CD4-positive, alpha-beta T cell treated with Interleukin-17A for 4 hours (primary cell): ENCODE measurements around the gene BUD13.
"Not testable (repeated sequence)": the region's sequence is repeated elsewhere in the genome, so short reads cannot be mapped to it uniquely, and the experiment has no call there.

Source experiments
- DNase-seq: peaks from one replicate; pipeline ENCODE4 v3.0.0-alpha.2; 2020; ENCODE audit warnings: mixed read lengths

BUD13 gene, protein sequence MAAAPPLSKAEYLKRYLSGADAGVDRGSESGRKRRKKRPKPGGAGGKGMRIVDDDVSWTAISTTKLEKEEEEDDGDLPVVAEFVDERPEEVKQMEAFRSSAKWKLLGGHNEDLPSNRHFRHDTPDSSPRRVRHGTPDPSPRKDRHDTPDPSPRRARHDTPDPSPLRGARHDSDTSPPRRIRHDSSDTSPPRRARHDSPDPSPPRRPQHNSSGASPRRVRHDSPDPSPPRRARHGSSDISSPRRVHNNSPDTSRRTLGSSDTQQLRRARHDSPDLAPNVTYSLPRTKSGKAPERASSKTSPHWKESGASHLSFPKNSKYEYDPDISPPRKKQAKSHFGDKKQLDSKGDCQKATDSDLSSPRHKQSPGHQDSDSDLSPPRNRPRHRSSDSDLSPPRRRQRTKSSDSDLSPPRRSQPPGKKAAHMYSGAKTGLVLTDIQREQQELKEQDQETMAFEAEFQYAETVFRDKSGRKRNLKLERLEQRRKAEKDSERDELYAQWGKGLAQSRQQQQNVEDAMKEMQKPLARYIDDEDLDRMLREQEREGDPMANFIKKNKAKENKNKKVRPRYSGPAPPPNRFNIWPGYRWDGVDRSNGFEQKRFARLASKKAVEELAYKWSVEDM

GRCh38 chr11:116772443-116773202 is at the start of gene BUD13:
BUD13 (minus strand) TSS chr11:116772987; CDS start chr11:116772964, 23 bp downstream.
- peak; percentile 95 for DNase-seq

- no peak for DNase-seq
These were observed 49.8 kb upstream of the BUD13 start for GRCh38 chr11:116822575-116822974.

- DNase-seq = no peak
These were observed 48.5 kb upstream of the BUD13 start for GRCh38 chr11:116821050-116821918.

GRCh38 chr11:116819049-116819448 is 46.3 kb upstream of the BUD13 start:
- DNase-seq = no peak

DNA sequence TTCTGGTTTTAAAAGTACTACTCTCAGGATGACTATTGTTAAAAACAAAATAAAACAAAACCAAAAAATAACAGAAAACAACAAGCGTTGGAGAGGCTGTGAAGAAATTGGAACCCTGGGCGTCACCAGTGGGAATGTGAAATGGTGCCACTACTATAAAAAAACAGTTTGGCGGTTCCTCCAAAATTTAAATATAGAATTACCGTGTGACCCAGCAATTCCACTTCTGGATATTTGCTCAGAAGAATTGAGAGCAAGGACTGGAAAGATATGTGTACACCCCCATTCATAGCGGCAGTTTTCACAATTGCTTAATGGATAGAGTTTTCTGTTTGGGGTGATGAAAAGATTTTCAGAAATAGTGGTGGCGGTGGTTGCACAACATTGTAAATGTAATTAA is 41.7 kb upstream of the BUD13 start:
- DNase-seq = no peak

GRCh38 chr11:116813781-116814471 is 41.1 kb upstream of the BUD13 start:
- DNase-seq = no peak

GRCh38 chr11:116813170-116813569 is 40.4 kb upstream of the BUD13 start:
- DNase-seq = no peak

- DNase-seq = no peak
These were observed 39.3 kb upstream of the BUD13 start for GRCh38 chr11:116812109-116812508.

DNA sequence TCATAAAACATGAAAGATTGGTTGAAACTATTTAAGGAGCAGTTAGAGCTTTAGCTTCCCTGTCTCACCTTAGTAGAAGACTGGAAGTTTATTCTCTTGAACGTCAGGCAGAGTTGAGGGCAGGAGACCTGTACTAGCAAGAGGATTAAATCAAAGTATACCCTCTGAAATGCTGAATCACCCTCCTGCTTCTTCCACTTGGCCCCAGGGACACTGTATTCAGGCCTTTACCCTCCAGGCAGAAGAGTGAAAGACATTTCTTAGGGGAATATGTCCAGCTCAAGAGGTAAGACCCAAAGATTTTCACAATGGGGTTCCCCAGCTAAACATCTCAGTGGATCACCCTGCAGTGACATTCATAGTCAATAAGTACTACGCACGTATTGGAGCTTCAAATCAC is 38.4 kb upstream of the BUD13 start:
- no peak for DNase-seq

DNA sequence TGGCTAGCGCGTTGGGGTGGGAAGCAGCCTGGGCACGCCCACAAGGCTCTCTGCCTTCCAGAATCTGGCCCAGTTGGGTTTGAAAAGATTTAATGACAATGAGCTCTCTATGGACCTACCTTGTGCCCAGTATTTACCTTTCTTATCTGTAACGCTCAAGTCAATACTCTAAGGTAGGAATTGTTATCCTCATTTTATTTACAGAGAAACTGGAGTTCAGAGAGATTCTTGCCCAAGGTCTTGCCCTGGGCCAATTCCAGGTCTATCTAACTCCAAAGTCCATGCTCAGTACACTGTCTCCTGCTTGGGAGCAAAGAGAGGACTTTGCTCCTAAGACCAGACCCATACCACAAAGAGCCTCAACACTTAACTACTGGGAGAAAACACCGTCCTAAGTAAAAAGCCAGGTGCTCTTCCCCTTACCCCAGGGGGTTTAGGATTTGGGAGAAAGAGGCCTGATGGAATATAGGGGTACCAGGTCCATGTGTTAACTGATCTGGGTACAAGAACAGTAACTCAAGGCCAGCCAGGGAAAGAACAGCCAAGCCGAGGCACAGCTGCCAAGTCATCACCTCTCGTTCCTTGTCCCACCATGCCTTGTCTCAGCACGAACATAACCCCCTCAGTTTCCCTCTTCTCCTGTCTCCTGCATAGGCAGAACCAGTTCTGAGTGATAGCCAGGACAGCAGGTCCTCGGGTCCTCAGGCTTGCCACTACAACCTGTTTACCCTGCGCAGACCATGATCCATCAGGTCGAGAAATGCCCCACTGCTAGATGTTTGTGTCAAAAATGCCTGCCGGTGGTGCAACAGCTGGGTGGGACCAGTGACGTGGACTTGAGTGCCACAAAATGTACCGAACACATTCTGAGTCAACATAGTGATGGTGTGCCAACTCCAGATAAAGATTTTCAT is 35.7 kb upstream of the BUD13 start:
- no peak for DNase-seq

- no peak for DNase-seq
These were observed 34.9 kb upstream of the BUD13 start for GRCh38 chr11:116807601-116808261.

DNA sequence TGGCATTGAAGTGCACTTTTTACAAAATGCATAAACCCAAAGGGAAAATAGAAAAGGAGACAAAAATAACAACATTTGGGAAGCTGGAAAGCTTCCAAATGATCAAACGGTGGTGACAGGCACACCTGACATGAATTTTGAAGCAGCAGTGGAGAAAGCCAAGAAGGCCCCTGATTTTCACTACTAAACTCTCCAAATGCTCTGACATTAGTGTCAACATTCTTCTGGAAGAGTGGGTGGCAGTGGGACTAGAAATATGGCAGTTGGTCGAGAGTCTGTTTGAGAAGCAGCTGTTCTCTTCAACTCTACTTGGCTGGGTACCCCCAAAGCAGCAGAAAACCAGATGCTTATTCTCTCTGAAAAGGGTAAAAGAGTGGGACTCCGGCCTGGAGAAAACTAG is 31.2 kb upstream of the BUD13 start:
- DNase-seq = no peak

GRCh38 chr11:116801662-116802061 is 28.9 kb upstream of the BUD13 start:
- DNase-seq = not testable (repeated sequence)

- DNase-seq = no peak
These were observed 27.8 kb upstream of the BUD13 start for GRCh38 chr11:116800610-116801009.

GRCh38 chr11:116798368-116798767 is 25.6 kb upstream of the BUD13 start:
- no peak for DNase-seq

DNA sequence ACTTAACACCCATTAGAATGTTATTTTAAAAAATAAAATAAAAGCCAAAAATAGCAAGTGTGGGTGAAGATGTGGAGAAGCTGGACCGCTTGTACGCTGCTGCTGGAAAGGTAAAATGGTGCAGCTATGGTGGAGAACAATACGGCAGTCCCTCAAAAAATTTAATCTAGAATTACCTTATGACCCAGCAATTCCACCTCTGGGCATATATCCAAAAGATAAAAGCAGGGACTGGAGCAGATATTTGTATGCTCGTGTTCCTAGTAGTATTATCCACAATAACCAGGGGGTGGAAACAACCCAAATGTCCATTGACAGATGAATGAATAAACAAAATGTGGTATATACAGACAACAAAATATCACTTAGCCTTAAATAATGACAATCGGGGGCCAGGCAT is 25.0 kb upstream of the BUD13 start:
- no peak for DNase-seq

DNA sequence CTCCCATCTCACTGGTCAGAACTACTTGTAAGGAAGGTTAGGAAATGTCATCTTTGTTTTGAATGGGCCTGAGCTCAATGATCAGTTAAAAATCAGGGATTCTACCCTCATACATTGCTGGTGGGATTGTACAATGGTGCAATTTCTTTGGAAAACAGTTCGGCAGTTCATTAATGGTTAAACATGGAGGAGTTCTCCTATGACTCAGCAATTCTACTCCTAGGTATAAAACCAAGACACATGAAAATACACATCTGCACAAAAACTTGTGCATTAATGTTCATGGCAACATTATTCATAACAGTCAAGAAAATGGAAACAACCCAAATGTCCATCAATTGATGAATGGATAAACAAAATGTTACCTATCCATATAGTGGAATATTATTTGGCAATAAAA is 23.8 kb upstream of the BUD13 start:
- no peak for DNase-seq

DNA sequence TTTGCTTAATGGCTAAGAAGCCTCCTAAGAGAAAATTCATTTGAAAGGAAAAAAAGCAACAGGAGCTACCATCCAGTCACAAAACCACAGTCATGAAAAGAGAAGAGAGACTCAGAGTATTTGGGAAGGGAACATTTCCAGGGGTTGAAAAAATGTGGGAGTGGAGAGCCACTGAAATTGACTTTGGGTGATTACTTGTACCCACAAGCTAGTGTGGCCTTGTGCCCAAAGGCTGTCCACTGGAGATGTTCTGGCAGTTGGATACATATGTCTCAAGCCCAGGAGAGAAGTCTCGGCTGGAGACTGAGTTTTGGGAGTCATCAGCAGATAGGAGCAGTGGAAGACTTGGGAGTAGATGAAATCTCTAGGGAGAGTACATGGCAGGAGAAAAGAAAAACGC is 22.1 kb upstream of the BUD13 start:
- DNase-seq = no peak

DNA sequence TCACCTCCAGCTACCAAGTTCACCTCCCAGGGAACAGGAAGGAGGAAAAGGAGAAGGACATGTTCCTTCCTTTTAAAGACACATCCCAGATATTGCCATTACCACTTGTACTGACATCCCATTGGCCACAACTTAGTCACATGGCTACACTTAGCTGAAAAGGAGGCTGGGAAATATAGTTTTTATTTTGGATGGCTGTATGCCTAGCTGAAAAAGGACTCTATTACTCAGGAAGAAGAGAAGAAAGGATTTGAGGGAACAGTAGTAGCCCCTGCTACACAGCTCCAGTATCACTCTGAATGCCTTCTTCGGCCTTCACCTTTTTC is 20.9 kb upstream of the BUD13 start:
- DNase-seq = no peak
